NCI-H82 treated with DMSO at 0.1 percent for 48 hours (cell line): ENCODE results near the gene REXO1.
"Not testable (repeated sequence)": the region's sequence is repeated elsewhere in the genome, so short reads cannot be mapped to it uniquely, and the experiment has no call there.

Source experiments
- DNase-seq: peaks from one replicate; lab custom pipeline; 2025; ENCODE audit not compliant: unreplicated experiment; lab: John Stamatoyannopoulos, UW

REXO1 gene

GRCh38 chr19:1799695-1800342, 48.5 kb downstream of the REXO1 start:
- no peak for DNase-seq

DNA sequence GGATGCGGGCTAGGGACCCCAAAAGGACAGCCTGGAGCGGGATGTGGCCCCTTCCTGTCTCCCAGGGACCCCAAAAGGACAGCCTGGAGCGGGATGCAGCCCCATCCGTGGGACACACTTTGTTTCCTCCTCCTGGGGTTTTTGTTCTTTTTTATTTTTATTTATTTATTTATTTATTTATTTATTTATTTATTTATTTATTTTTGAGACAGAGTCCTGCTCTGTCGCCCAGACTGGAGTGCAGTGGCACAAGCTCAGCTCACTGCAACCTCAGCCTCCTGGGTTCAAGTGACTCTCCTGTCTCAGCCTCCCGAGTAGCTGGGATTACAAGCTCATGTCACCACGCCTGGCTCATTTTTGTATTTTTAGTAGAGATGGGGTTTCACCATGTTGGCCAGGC, 51.0 kb downstream of the REXO1 start:
- DNase-seq = not testable (repeated sequence)

DNA sequence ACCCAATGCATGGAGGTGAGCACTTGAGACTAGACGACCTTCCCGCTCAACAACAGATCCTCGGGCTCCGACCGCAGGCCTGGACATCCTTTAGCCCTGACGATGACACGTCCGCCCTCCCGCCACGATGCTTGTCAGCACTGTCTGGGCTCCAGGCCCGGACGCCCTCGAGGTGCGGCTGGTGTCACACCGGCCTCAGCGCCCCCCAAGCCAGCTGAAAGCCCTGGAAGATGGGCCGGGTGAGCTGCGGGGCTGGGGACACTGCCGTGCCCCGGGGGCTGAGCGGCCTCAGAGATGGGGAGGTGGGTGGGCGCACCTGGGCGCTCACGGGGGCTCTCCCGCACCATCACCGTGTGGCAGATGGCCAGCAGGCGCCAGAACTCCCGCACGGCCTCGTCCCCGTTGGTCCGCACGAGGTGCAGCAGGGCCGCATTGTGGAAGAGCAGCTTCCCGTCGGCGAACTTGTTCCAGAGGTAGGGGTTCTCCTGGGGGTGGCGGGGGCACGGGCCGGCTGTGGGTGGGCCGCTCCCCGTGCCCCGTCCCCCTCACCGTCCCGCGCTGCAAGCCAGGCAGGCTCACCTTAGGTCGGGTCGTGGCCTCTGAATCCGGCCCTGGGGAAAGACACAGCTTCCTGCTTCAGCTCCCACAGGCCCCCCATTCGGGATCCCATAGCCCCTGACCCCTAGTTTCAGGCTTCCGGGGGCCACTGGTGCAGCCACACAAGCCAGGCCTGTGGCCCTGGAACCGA, 51.7 kb downstream of the REXO1 start:
- DNase-seq = no peak

GRCh38 chr19:1794424-1795172, 53.7 kb downstream of the REXO1 start:
- no peak for DNase-seq

- no peak for DNase-seq
Observed at GRCh38 chr19:1791879-1792278, 56.4 kb downstream of the REXO1 start.

- DNase-seq = no peak
Observed at GRCh38 chr19:1790054-1790792, 58.1 kb downstream of the REXO1 start.

DNA sequence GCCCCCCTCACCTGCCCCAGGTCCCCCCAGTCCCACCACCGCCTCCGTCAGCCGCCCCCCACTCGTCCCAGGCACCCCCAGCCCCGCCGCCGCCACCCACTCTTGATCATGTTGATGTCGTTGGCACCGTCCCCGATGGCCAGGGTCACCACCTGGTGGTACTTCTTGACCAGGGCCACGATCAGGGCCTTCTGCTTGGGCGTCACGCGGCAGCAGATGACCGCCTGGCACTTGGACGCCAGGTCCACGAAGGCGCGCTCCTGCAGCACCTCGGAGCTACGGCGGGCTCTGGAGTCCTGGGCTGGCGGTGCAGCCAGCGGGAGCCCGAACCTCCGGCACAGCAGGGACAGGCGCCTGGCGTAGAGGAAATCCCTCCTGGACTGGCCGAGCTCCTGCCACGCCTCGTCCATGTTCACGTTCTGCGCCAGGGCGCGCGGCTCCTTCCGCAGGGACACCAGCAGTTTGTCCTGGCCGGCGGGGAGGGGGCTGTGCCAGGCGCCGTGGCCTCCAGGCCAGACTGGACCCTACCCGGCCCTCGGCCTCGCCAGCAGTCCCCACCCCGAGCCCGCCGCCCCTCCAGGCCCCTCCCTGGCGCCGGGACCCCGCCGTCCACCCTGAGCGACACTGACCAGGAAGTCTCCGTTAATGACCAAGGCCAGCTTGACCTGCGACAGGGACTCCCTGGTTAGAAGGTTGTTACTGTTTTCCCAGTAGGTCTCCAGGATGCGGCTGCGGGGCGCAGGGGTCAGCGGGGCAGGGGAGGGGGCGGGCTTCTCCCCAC, 58.8 kb downstream of the REXO1 start:
- DNase-seq = no peak

DNA sequence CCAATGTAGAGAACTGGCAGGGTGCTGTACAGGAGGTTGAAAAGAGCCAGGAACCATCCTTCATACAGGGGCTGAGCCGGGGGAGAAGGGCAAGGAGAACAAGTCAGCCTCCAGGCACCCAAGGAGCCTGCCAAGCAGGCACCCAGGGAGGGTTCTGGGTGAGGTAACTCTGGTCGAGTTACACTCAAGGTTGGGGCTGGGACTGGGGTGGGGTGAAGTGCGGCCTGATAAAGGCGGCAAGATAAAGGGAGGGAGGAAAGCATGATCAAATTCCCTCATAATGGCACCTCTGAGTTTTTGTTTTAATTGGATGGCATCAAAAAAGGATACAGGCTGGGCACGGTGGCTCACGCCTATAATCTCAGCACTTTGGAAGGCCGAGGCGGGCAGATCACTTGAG, 61.2 kb downstream of the REXO1 start:
- no peak for DNase-seq

- no peak for DNase-seq
Observed at GRCh38 chr19:1786668-1787067, 61.6 kb downstream of the REXO1 start.

GRCh38 chr19:1785310-1785709, 63.0 kb downstream of the REXO1 start:
- DNase-seq = no peak

- DNase-seq = no peak
Observed at GRCh38 chr19:1783874-1784273, 64.4 kb downstream of the REXO1 start.

- DNase-seq = no peak
Observed at GRCh38 chr19:1783354-1783753, 64.9 kb downstream of the REXO1 start.

GRCh38 chr19:1782521-1782920, 65.8 kb downstream of the REXO1 start:
- no peak for DNase-seq

DNA sequence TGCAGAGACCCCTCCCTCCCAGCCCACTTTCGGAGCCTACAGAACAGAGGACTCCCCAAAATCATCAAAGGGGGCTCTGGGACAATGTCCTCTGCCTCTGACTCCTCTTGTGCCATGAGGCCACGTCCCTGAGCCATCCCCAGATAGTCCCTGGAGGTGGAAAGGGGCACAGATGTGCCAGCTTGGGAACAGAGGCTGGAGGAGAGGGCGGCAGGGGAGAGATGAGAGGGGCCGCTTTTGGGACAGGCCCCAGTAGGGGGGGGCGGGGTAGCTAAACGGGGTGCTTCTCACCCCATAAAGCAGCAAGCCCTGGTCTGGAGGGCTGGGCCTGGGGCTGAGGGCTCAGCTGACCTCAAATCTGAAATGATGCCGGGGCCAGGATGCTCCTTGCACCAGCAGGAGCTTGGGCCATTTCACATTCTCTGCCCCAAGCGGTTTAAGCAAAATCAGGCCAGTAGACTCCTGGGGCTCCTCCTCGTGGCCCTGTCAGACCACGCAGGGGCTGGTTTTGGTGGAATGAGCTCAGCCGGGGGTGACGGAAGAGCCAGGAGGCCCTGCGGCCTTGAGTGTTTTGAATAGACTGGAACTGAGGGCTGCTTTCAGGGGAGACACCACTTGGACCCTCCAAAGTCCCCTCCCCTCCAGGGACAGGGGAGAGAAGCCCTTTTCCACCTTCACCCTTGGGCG, 67.9 kb downstream of the REXO1 start:
- no peak for DNase-seq

- no peak for DNase-seq
Observed at GRCh38 chr19:1779574-1779973, 68.7 kb downstream of the REXO1 start.

- no peak for DNase-seq
Observed at GRCh38 chr19:1777149-1777548, 71.1 kb downstream of the REXO1 start.

DNA sequence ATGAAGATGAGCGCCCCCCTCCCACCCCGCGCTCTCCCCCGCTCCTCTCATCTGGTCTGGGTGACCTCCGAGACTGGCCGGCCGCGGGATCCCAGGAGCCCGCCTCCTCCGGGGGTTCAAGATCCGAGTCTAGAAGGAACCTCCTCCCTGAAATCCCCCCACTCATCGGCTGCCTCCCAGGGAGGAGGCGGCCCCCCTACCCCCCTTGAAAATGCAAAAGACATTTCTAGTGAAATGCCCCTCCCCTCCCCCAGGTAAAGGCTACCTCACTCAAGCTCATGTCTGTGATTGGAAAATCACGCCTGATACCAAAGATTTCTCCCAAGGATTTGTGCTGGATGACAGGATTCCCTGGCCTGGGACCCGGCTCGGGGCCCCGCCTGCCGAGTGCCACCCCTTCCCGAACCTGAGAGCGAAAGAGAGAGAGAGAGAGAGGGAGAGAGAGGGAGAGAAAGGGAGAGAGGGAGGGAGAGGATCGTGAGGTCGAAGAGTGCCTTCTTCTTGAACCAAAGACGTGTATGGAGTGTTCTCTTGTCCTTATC, 71.6 kb downstream of the REXO1 start:
- DNase-seq = no peak

GRCh38 chr19:1775951-1776605, 72.2 kb downstream of the REXO1 start:
- DNase-seq = no peak
